Islet of Langerhans (tissue), 1 donor: Measurements from ENCODE around the gene EDAR.

Source experiments
- FAIRE-seq: peaks from one replicate; lab custom pipeline; 2011; peaks lifted over from hg19 to GRCh38; lab: Jason Lieb, UNC

The EDAR gene

GRCh38 chr2:108907822-108908712, 81.0 kb downstream of the EDAR start:
- no peak for FAIRE-seq

DNA sequence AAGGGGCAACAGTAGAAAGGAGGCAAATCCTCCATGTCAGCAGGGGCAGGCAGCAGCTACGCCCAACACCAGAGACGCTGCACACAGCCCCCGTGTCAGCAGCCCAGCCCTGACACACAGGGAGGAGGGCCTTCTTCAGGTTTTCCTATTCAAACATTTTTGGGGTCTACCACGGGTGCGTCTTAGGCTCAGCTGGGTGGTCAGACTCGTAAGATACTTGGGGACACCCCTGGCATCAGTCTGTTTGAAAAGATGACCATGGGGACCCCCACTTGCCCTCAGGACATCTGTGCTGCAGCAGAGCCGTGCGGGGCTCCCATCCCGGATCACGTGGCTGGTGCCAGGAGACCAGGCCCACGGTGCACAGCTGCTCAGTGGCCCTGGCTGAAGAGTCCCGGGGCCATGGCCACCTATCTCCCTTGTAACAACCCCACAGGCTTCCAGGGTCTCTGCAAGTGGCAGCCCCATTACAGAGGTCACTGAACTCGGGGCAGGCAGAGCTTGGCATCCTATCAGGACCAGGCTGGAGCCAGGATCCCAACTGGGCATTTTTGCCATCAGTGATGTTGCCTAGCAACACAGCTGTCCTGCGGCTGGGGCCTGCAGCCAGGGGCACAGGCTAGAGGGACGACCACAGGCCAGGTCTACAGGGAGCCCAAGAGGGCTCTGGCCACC, 82.5 kb downstream of the EDAR start:
- FAIRE-seq, result no peak

GRCh38 chr2:108905906-108906305, 83.1 kb downstream of the EDAR start:
- no peak for FAIRE-seq

DNA sequence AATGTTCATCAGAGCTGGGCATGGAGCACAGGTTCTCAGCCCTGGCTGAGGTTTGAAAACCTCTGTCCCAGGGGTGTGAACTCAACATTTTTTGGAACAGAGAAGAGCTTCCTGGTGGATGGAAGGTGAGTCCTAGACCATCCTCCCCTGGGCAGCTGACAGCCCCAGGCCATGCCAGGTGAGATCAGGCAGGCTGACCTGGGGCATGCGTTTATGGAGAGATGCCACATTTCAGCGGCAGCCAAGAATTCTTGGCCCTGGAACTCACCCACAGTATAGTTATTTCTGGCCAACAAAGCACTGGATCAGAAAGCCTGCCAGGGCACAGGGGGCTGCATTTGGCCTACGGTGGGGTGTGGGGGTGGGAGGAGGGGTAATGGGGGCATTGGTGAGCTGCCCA, 83.8 kb downstream of the EDAR start:
- FAIRE-seq, result no peak

GRCh38 chr2:108904680-108905079, 84.3 kb downstream of the EDAR start:
- FAIRE-seq, result no peak

- no peak for FAIRE-seq
Observed at GRCh38 chr2:108898315-108899082, 90.5 kb downstream of the EDAR start.

DNA sequence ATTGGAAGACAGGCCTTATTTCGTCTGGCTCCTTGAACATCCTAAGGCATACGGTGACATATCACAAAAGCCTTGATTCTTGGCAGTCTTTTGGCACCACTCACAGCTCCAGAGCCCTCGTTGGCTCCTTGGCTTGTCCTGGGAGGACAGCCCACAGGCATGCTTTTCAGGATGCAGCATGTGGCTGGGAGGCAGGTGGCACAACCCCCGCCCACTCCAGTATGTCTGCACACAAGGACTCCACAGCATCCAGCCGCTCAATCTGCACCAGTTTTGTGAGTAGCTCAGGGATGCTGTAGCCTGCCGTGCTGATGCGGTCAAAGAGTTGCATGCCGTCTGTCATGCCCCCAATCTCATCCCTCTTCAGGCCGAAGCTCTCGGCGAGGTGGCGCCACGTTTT, 92.3 kb downstream of the EDAR start:
- no peak for FAIRE-seq

GRCh38 chr2:108895188-108895587, 93.8 kb downstream of the EDAR start:
- no peak for FAIRE-seq

GRCh38 chr2:108894766-108895165, 94.3 kb downstream of the EDAR start:
- FAIRE-seq, result no peak

DNA sequence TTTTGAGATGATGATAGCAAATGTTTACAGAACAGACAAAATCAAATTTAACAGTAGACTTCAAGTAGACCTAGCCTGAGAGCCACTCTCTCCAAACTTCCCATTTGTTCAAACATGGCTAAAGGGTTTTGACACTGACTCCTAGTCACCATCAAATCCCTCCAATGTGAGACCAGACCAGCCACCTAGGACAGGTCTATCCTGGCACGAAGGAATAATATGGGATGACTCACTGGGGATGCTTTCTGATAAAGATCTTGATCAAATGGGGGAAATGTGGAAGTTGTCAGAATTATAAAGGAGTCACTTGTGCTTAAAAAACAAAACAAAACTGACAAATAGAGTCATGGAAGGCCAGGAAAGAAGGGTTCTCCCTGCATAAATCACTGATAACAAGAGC, 95.7 kb downstream of the EDAR start:
- no peak for FAIRE-seq

DNA sequence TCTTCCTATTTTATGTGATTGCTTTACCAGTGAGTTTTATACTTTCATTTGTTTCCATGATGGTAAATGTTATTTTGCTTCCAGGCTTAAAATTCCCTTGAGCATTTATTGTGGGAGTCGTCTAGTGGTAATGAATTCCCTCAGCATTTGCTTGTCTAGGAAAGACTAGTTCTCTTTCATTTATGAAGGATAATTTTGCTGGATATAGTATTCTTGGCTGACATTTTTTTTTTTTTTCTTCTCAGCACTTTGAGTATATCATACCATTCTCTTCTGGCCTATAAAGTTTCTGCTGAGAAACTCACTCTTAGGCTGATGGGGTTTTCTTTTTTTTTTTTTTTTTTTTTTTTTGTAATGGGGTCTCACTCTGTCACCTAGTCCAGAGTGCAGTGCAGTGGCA, 99.1 kb downstream of the EDAR start:
- FAIRE-seq, result no peak

GRCh38 chr2:108884619-108885018, 104.4 kb downstream of the EDAR start:
- no peak for FAIRE-seq

- no peak for FAIRE-seq
Observed at GRCh38 chr2:108878276-108878675, 110.7 kb downstream of the EDAR start.

- no peak for FAIRE-seq
Observed at GRCh38 chr2:108877506-108877905, 111.5 kb downstream of the EDAR start.

- FAIRE-seq, result no peak
Observed at GRCh38 chr2:108870069-108870644, 118.9 kb downstream of the EDAR start.

DNA sequence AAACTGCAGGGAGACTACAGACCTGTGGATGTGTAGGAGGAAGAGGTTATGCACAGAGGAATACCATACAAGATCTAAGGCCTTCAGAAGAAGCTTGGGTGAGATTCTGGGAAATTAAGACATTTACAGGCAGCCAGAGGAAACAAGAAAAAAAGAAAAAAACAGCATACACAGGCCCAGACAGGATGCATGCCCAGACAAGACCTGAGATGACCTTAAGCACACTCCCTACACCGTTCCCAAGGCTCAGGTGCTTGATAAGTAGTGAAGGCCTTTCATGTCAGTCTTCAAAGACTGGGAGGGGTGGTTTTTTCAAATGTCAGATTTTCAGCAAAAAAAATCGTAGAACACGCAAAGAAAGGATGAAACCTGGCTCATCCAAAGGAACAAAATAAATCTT, 119.5 kb downstream of the EDAR start:
- FAIRE-seq, result no peak

DNA sequence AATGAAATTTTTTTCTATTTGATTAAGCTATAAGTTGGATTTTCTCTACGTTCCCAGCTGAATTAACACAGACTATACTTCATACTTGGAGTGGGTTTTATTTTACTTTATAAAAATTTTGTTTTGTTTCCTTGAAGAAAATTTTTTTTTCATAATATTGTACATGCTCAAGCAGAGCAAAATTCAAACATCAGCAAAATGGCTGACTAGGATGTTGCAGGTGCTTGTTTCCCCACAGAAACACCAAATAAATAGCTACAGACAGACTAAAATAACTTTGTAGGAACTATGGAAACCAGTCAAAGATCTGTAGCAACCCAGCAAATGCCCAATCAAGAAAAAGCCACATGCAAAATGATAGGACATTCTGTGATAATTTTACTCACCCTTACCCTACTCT, 120.1 kb downstream of the EDAR start:
- FAIRE-seq, result no peak

GRCh38 chr2:108866041-108866440, 123.0 kb downstream of the EDAR start:
- FAIRE-seq, result no peak

GRCh38 chr2:108858894-108859293, 130.1 kb downstream of the EDAR start:
- no peak for FAIRE-seq

GRCh38 chr2:108855194-108855593, 133.8 kb downstream of the EDAR start:
- peak; percentile 76 for FAIRE-seq

DNA sequence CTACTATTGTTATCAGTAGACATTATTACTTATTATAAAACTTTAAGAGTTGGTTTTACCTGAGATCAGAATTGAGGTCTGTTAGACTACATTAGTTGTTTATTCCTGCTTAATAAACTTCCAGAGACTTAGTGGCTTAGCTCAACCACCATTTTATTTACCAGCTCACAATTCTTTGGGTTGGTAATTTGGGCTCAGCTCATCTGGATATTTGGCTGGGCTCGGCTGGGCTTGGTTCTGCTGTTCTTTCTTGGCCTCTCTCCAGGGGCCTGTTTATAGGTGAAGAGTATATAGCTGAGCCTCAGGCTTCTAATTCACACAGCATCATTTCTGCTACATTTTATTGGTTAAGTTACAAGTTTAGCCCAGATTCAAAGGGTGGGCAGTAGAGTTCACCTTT, 134.5 kb downstream of the EDAR start:
- no peak for FAIRE-seq

DNA sequence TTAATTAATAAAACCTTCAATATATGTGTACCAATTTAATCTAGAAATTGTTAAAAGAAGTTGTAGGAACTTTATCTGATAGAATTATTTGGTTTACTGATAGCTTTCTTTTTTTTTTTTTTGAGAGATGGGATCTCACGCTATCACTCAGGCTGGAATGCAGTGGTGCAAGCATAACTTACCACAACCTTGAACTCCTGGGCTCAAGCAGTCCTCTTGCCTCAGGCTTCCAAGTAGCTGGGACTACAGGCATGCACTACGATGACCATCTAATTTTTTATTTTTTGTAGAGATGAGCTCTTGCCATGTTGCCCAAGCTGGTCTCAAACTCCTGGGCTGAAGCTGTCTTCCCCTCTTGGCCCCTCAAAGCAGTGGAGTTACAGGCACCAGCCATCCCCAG, 135.6 kb downstream of the EDAR start:
- FAIRE-seq, result no peak

DNA sequence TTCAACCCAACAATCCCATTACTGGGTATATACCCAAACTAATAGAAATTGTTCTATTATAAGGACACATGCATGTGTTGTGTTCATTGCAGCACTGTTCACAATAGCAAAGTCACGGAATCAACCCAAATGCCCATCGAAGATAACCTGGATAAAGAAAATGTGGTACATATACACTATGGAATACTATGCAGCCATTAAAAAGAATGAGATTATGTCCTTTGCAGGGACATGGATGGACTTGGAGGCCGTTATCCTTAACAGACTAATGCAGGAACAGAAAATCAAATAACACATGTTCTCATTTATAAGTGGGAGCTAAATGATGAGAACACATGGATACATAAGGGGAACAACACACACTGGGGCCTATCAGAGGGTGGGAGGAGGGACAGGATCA, 136.6 kb downstream of the EDAR start:
- no peak for FAIRE-seq
